ENCODE results near the gene NGRN.
A peak's percentile ranks its signal among the peaks of the same experiment; 100 is the strongest.

The NGRN gene, protein sequence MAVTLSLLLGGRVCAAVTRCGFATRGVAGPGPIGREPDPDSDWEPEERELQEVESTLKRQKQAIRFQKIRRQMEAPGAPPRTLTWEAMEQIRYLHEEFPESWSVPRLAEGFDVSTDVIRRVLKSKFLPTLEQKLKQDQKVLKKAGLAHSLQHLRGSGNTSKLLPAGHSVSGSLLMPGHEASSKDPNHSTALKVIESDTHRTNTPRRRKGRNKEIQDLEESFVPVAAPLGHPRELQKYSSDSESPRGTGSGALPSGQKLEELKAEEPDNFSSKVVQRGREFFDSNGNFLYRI

GRCh38 chr15:90265271-90266060 lies at the start of gene NGRN:
TSS of gene NGRN (plus strand) at chr15:90265672. CDS start at chr15:90265713, 41 bp downstream.
- peaks cover 40% of the 10 kb centered on the region for H3K79me2 ChIP-seq (ENCODE audit: insufficient read depth, low read depth)

DNA sequence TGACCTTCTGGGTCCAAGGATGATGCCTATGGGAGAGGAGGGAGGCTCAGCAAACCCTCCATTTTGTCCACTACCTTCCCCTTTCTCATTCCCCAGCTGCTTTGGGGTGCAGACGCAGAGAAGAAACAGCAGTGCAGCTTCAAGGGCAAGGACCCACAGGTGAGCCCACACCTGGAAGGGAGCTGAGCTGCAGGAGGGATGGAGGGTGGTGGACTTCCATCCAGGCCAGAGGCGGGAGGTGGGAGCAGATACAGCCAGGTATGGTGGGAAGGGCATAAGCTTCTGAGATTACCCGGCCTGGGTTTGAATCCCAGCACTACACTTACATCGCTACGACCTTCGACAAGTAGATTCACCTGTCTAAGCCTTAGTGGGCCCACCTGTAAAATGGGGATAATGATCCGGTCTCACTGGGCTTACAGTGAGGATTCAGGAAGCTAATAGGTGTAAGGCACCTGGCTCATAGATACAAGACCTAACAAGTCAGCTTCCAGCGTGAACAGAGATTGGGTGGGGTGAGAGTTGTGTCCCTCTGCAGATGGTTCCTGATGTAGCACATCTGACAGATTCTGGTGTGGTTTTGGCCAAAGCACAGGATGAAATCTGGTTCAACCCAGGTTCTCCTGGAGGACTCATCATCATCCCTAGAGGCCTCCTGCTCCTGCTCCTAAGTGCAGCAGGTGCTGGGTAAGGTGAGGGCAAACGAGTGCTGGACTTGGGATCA lies 47.6 kb upstream of the NGRN start:
- peaks cover 16% of the 10 kb centered on the region for H3K4me1 ChIP-seq (ENCODE audit: low read depth, poor library complexity, severe bottlenecking)

More at GRCh38 chr15:90265271-90266060, at the start of gene NGRN:
- H3K27me3 ChIP-seq (ENCODE audit: insufficient read depth, low read depth), result no peaks in the 10 kb centered on the region
- peak within 1 kb of the TSS; percentile 86 for H3K9ac ChIP-seq
- H3K4me2 ChIP-seq, result peak within 1 kb of the TSS; percentile 93
- no peak for TF ChIP-seq CTCF (conservative IDR thresholded peaks at IDR 0.05; ENCODE audit: low read depth, low read length)
- H4K20me1 ChIP-seq (ENCODE audit: insufficient read depth), result 0 out of 2 replicates have a peak, but pooled peaks cover 18% of the 10 kb centered on the region
- H3K27ac ChIP-seq, result peak within 1 kb of the TSS; percentile 69
- H3K4me1 ChIP-seq (ENCODE audit: low read depth, poor library complexity, severe bottlenecking), result peaks cover 37% of the 10 kb centered on the region
- H3K36me3 ChIP-seq (ENCODE audit: insufficient read depth), result no peaks in the 10 kb centered on the region; the same call in 1 of the 2 replicates
- H2AFZ ChIP-seq (ENCODE audit: low read depth), result peak within 1 kb of the TSS; percentile 86
- peak within 1 kb of the TSS; percentile 36 for H3K4me3 ChIP-seq (IDR thresholded peaks at IDR 0.05; ENCODE audit: insufficient read depth, low read depth, low read length)

DNA sequence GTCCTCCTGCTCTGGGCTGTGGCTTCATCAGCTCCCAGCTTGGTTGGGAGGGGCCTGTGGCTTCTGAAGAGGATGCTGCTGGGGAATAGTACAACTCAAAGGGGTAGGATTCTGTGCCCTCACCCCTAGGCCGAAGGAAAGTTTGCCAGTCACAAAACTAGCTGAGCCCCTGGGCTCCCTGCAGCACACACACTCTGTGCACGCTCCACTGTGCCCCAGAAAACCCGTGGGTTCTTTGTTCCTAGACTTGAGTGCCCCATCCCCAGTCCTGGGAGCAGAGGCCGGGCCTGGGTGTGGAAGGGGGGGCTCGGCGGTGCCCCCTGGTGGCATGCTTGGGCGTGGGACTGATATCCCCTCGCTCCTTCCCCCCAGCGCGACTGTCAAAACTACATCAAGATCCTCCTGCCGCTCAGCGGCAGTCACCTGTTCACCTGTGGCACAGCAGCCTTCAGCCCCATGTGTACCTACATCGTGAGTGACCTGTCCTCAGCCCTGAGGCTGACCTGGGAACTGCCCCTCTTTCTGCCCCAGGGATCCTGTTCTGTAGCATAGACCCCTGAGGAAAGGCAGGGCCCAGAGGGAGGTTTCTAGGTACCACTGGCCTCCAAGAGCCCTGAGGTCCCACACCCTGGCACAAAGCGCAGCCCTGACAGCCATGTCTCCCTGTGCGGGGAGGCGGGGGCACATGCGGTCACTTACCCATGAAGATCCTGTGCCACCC lies 45.9 kb upstream of the NGRN start:
- Histone ChIP-seq H3K9ac (no peak overlapping the region), H3K36me3 (ENCODE audit: insufficient read depth) (no peaks in the 10 kb centered on the region), H3K27me3 (ENCODE audit: insufficient read depth, low read depth) (no peaks in the 10 kb centered on the region), H3K4me1 (ENCODE audit: low read depth, poor library complexity, severe bottlenecking) (peaks cover 16% of the 10 kb centered on the region), H4K20me1 (ENCODE audit: insufficient read depth) (no peaks in the 10 kb centered on the region), H2AFZ (ENCODE audit: low read depth) (no peak overlapping the region), H3K4me2 (no peak overlapping the region), H3K4me3 (IDR thresholded peaks at IDR 0.05; ENCODE audit: insufficient read depth, low read depth, low read length) (no peak overlapping the region), H3K27ac (no peak overlapping the region), H3K79me2 (ENCODE audit: insufficient read depth, low read depth) (no peaks in the 10 kb centered on the region)
- TF ChIP-seq CTCF (conservative IDR thresholded peaks at IDR 0.05; ENCODE audit: low read depth, low read length), result peak; percentile 73

More for the DNA sequence above, 47.6 kb upstream of the NGRN start:
- Histone ChIP-seq H3K4me3 (IDR thresholded peaks at IDR 0.05; ENCODE audit: insufficient read depth, low read depth, low read length) (no peak overlapping the region), H3K4me2 (no peak overlapping the region), H3K27ac (no peak overlapping the region), H3K79me2 (ENCODE audit: insufficient read depth, low read depth) (no peaks in the 10 kb centered on the region), H2AFZ (ENCODE audit: low read depth) (no peak overlapping the region), H4K20me1 (ENCODE audit: insufficient read depth) (no peaks in the 10 kb centered on the region), H3K36me3 (ENCODE audit: insufficient read depth) (no peaks in the 10 kb centered on the region), H3K27me3 (ENCODE audit: insufficient read depth, low read depth) (no peaks in the 10 kb centered on the region), H3K9ac (no peak overlapping the region)
- no peak for TF ChIP-seq CTCF (conservative IDR thresholded peaks at IDR 0.05; ENCODE audit: low read depth, low read length)

Data from KMS-11 (cell line).